PC-3 (cell line): Measurements from ENCODE around the gene NCR2. TPM values are rescaled to one million over a fixed set of nuclear protein-coding genes. Genes with fewer than 3 reads are reported as not detected.

Source experiments
- ATAC-seq: fragments of 200-7000 bp; cut with Tn5 transposase; 2 replicates; pipeline ENCODE4 v1.9.1; 2020; ENCODE audit warnings: mild to moderate bottlenecking, moderate library complexity
- BruUV-seq: library from RNA; stranded (reverse); fragments of 400-500 nt; replicated peaks from 2 replicates; lab custom pipeline; 2021; lab: Mats Ljungman, UMichigan
- CTCF ChIA-PET: fragments of 300-600 bp; sonication (Branson Sonifier 250); formaldehyde crosslinking; loops from one replicate; lab custom pipeline; 2022; ENCODE audit warnings: antibody characterized with exemption; lab: Charles Lee
- POLR2A ChIA-PET: fragments of 300-600 bp; sonication (Branson Sonifier 250); formaldehyde crosslinking; loops from one replicate; lab custom pipeline; 2022; ENCODE audit warnings: antibody characterized with exemption; ENCODE audit not compliant: unreplicated experiment; lab: Charles Lee
- DNase-seq: peaks from one replicate; pipeline ENCODE4 v3.0.0-alpha.2; 2015
- H2AFZ ChIP-seq: fragments of 300-600 bp; sonication (generic); 2 replicates; pipeline ENCODE4 v1.6.0; 2016; ENCODE audit warnings: antibody characterized with exemption, low read length
- H3F3A ChIP-seq: fragments of 300-600 bp; sonication (generic); one replicate; pipeline ENCODE4 v1.6.0; 2017; ENCODE audit warnings: antibody characterized with exemption, low read length, control low read depth, mild to moderate bottlenecking; ENCODE audit not compliant: unreplicated experiment
- H3K27ac ChIP-seq: fragments of 300-600 bp; sonication (generic); 2 replicates; pipeline ENCODE4 v1.5.1; 2016; ENCODE audit warnings: mild to moderate bottlenecking, low read length
- H3K27me3 ChIP-seq: fragments of 300-600 bp; sonication (generic); 2 replicates; pipeline ENCODE4 v1.6.1; 2016; ENCODE audit warnings: low read length, mixed read lengths
- H3K36me3 ChIP-seq: fragments of 300-600 bp; sonication (generic); 2 replicates; pipeline ENCODE4 v1.6.1; 2016; ENCODE audit warnings: low read depth, mixed run types, low read length, mixed read lengths
- H3K4me1 ChIP-seq: fragments of 300-600 bp; sonication (generic); 2 replicates; pipeline ENCODE4 v1.5.1; 2016; ENCODE audit warnings: low read length; ENCODE audit not compliant: insufficient read depth
- H3K4me2 ChIP-seq: fragments of 300-600 bp; sonication (generic); 2 replicates; pipeline ENCODE4 v1.6.0; 2016; ENCODE audit warnings: low read length
- H3K4me3 ChIP-seq: fragments of 300-600 bp; sonication (generic); 2 replicates; pipeline ENCODE4 v1.5.1; 2016; ENCODE audit warnings: mild to moderate bottlenecking, low read length, mixed read lengths
- H3K79me2 ChIP-seq: fragments of 300-600 bp; sonication (generic); 2 replicates; pipeline ENCODE4 v1.6.1; 2017; ENCODE audit warnings: low read length, mixed read lengths
- H3K9ac ChIP-seq: fragments of 300-600 bp; sonication (generic); 2 replicates; pipeline ENCODE4 v1.6.0; 2016; ENCODE audit warnings: mild to moderate bottlenecking, low read length
- H3K9me2 ChIP-seq: fragments of 300-600 bp; sonication (generic); replicated peaks from 2 replicates; pipeline ENCODE4 v1.6.1; 2016; ENCODE audit warnings: mixed run types, low read length, mixed read lengths
- H3K9me3 ChIP-seq: fragments of 300-600 bp; sonication (generic); 2 replicates; pipeline ENCODE4 v1.6.1; 2016; ENCODE audit warnings: low read length, mixed read lengths
- H4K20me1 ChIP-seq: fragments of 300-600 bp; sonication (generic); 2 replicates; pipeline ENCODE4 v1.6.1; 2016; ENCODE audit warnings: low read length, mixed read lengths
- EZH2 ChIP-seq: fragments of 300-600 bp; sonication (generic); IDR thresholded peaks from one replicate; pipeline ENCODE4 v1.6.1; 2017; ENCODE audit warnings: antibody characterized with exemption, mild to moderate bottlenecking, low read length; ENCODE audit not compliant: unreplicated experiment
- EZH2phosphoT487 ChIP-seq: fragments of 300-600 bp; sonication (generic); IDR thresholded peaks from 2 replicates; pipeline ENCODE4 v1.6.1; 2018; ENCODE audit warnings: mild to moderate bottlenecking, antibody characterized with exemption, low read length, borderline replicate concordance
- intact Hi-C: fragments of 100-400 bp; cut with micrococcal nuclease; formaldehyde crosslinking; loops from 2 replicates; pipeline ENCODE4 v1.9.0; 2023
- total RNA-seq: library from RNA; depleted of rRNA; stranded (reverse); fragments of >200 nt; gene quantifications from 2 replicates; pipeline ENCODE4 v1.2.3, GENCODE V29; 2014
- TF ChIP-seq, protein P1 (sequence below): fragments of 300-600 bp; sonication (generic); conservative IDR thresholded peaks from 2 replicates; pipeline ENCODE4 v1.5.1; 2017; ENCODE audit warnings: antibody characterized with exemption, low read depth, mild to moderate bottlenecking, low read length

NCR2 gene
- total RNA-seq, 1 experiment from 2014 or later, result not detected

DNA sequence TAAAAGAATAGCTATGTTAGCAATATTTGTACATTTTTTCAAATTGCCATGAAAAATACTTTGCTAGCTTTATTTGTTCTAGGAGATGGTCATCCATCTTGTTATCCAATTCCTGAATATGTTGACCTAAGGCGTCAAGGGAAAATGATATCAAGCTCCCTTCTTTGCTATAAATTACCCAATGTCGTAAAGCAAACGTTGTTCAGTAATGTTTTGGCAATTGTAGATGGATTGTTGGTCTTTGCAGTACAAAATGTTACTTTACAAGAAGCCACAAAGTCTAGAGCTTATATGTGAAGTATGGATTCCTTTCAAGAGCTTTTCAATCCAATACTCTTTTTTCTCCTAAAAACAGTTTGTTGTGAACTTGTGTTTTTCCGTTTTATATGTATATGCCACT, 3.3 kb downstream of the NCR2 start:
- Histone ChIP-seq H3K79me2 (no peaks in the 10 kb centered on the region), H3K4me2 (no peak overlapping the region), H3K9me3 (no peaks in the 10 kb centered on the region), H3K36me3 (no peaks in the 10 kb centered on the region), H3K9ac (no peak overlapping the region), H3F3A (no peaks in the 10 kb centered on the region), H3K4me3 (no peak overlapping the region), H3K9me2 (no peaks in the 10 kb centered on the region), H2AFZ (no peak overlapping the region), H3K27me3 (peaks cover 84% of the 10 kb centered on the region), H3K4me1 (no peaks in the 10 kb centered on the region), H3K27ac (no peak overlapping the region), H4K20me1 (no peaks in the 10 kb centered on the region)
- BruUV-seq, result no TSS peak
- ChIA-PET CTCF (interaction anchor here (0.5 kb wide), 1 partner anchor 32 kb away, joined by 3 read pairs; no protein-coding TSS in a partner anchor), POLR2A (no interaction called here)
- intact Hi-C loops, result no loop called here
- no peak for DNase-seq
- ATAC-seq, result no peak
- no peak for TF ChIP-seq EZH2phosphoT487

DNA sequence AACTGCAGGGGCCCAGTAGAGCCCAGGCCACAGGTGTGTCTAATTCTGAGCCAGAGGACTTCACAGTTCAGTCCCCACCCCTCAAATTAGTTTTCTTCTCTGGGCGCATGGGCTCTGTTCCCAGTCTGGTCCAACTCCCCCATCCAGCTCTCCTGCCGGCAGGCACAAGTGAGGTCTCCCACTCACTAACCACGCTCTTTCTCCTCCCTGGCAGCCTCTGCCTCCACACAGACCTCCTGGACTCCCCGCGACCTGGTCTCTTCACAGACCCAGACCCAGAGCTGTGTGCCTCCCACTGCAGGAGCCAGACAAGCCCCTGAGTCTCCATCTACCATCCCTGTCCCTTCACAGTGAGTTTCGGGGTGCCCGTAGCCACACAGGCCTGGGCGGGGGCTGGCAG, 6.2 kb downstream of the NCR2 start:
- H3K4me3 ChIP-seq, result no peak overlapping the region
- DNase-seq (no peak), ATAC-seq (no peak)
- no peaks in the 10 kb centered on the region for H3K9me3 ChIP-seq
- no peak overlapping the region for H3K9ac ChIP-seq
- no TSS peak for BruUV-seq
- ChIA-PET CTCF (no interaction called here), POLR2A (no interaction called here)
- no peaks in the 10 kb centered on the region for H3K4me1 ChIP-seq
- H3K4me2 ChIP-seq, result no peak overlapping the region
- peaks cover 87% of the 10 kb centered on the region for H3K27me3 ChIP-seq
- intact Hi-C loops, result no loop called here
- no peak overlapping the region for H2AFZ ChIP-seq
- TF ChIP-seq, protein P1, sequence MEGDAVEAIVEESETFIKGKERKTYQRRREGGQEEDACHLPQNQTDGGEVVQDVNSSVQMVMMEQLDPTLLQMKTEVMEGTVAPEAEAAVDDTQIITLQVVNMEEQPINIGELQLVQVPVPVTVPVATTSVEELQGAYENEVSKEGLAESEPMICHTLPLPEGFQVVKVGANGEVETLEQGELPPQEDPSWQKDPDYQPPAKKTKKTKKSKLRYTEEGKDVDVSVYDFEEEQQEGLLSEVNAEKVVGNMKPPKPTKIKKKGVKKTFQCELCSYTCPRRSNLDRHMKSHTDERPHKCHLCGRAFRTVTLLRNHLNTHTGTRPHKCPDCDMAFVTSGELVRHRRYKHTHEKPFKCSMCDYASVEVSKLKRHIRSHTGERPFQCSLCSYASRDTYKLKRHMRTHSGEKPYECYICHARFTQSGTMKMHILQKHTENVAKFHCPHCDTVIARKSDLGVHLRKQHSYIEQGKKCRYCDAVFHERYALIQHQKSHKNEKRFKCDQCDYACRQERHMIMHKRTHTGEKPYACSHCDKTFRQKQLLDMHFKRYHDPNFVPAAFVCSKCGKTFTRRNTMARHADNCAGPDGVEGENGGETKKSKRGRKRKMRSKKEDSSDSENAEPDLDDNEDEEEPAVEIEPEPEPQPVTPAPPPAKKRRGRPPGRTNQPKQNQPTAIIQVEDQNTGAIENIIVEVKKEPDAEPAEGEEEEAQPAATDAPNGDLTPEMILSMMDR, result no peak
- TF ChIP-seq EZH2phosphoT487 (no peak), EZH2 (no peak)
- H3K9me2 ChIP-seq, result no peaks in the 10 kb centered on the region
- H3K79me2 ChIP-seq, result no peaks in the 10 kb centered on the region
- H3K27ac ChIP-seq, result no peak overlapping the region
- no peaks in the 10 kb centered on the region for H3F3A ChIP-seq
- H3K36me3 ChIP-seq, result no peaks in the 10 kb centered on the region
- no peaks in the 10 kb centered on the region for H4K20me1 ChIP-seq

DNA sequence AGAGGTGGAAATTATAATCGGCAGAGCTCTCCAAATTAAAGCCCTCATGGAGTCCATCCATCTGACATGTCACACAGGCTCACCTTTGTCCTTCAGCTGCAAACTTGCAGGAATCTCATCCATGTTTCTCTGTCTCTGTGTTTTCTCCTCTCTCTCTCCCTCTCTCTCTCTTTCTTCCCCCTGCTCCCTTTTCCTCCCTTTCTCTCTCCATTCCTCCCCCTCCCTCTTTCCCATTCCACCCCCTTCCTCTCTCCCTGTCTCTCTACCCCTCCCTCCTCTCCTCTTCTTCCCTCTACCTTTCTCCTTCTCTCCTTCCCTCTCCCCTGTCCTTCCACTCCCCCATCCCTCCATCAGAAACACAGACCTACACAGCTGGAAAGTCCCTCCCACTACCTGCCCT, 6.8 kb downstream of the NCR2 start:
- H3K9ac ChIP-seq, result no peak overlapping the region
- intact Hi-C loops, result no loop called here
- DNase-seq (no peak), ATAC-seq (no peak)
- CTCF ChIA-PET, result no interaction called here
- H3K9me3 ChIP-seq, result no peaks in the 10 kb centered on the region
- H3F3A ChIP-seq, result no peaks in the 10 kb centered on the region
- H3K36me3 ChIP-seq, result no peaks in the 10 kb centered on the region
- peaks cover 86% of the 10 kb centered on the region for H3K27me3 ChIP-seq
- no peaks in the 10 kb centered on the region for H3K79me2 ChIP-seq
- H3K4me2 ChIP-seq, result no peak overlapping the region
- POLR2A ChIA-PET, result no interaction called here
- no peaks in the 10 kb centered on the region for H3K4me1 ChIP-seq
- no peaks in the 10 kb centered on the region for H3K9me2 ChIP-seq
- no peak overlapping the region for H3K27ac ChIP-seq
- H3K4me3 ChIP-seq, result no peak overlapping the region
- TF ChIP-seq EZH2phosphoT487 (no peak), EZH2 (no peak)
- TF ChIP-seq, protein P1, result no peak
- no peak overlapping the region for H2AFZ ChIP-seq
- H4K20me1 ChIP-seq, result no peaks in the 10 kb centered on the region
- no TSS peak for BruUV-seq
